Measurements from ENCODE around the gene HJURP. TPM values are rescaled to one million over a fixed set of nuclear protein-coding genes. Genes with fewer than 3 reads are reported as not detected.

The HJURP gene
- total RNA-seq, 4 donors from 2014 or later: 5.1 to 8.5 (median 5.8) TPM

- DNase-seq: no peak
- WGBS, 2 donors: 93 to 94% methylated on average over 7 of the region's 8 CpGs
Observed at GRCh38 chr2:233821709-233822100, 32.6 kb downstream of the HJURP start.

DNA sequence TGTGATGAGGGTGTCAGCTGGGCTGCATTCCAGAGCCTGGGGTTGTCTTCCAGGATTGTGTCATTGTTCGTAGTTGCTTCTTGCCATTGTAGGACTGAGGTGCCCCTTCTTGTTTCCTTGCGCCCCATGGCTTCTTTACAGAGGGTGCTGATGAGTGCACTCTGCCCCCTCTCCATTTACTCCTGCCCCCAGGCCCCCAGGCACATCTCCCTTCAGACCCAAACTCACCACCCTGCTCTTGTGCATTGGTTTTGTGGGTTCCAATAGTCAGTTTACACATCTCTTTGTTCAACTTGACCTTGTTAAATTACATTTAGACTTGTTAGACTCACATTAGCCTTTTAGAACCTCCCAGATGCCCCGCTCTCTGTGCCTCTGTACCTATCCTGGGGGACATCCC is 33.1 kb downstream of the HJURP start:
- no peaks in the 10 kb centered on the region for H3K4me1 ChIP-seq
- no peaks in the 10 kb centered on the region for H3K27me3 ChIP-seq
- no peaks in the 10 kb centered on the region for H3K36me3 ChIP-seq
- no peak overlapping the region for H3K27ac ChIP-seq
- H3K4me3 ChIP-seq: no peak overlapping the region
- TF ChIP-seq CTCF (IDR thresholded peaks at IDR 0.05): no peak
- TF ChIP-seq POLR2A (IDR thresholded peaks at IDR 0.05): no peak
- DNase-seq: no peak
- intact Hi-C loops (cut with DNase I): no loop called here
- no peaks in the 10 kb centered on the region for H3K9me3 ChIP-seq
- WGBS, 2 donors: 84 to 94% methylated on average over 2 to 3 of the region's 3 CpGs

More at GRCh38 chr2:233821709-233822100, 32.6 kb downstream of the HJURP start:
- no peak overlapping the region for H3K27ac ChIP-seq
- no peak for TF ChIP-seq CTCF (IDR thresholded peaks at IDR 0.05)
- no peak for TF ChIP-seq POLR2A (IDR thresholded peaks at IDR 0.05)
- no peaks in the 10 kb centered on the region for H3K4me1 ChIP-seq
- intact Hi-C loops (cut with DNase I): no loop called here
- no peaks in the 10 kb centered on the region for H3K27me3 ChIP-seq
- H3K4me3 ChIP-seq: no peak overlapping the region
- H3K36me3 ChIP-seq: no peaks in the 10 kb centered on the region
- H3K9me3 ChIP-seq: no peaks in the 10 kb centered on the region

- intact Hi-C loops (cut with DNase I): no loop called here
- no peaks in the 10 kb centered on the region for H3K36me3 ChIP-seq
- H3K9me3 ChIP-seq: no peaks in the 10 kb centered on the region
- H3K27me3 ChIP-seq: no peaks in the 10 kb centered on the region
- H3K27ac ChIP-seq: no peak overlapping the region
- 75 to 96% methylated on average over 6 of the region's 6 CpGs for WGBS, 2 donors
- TF ChIP-seq POLR2A (IDR thresholded peaks at IDR 0.05) (no peak), CTCF (IDR thresholded peaks at IDR 0.05) (no peak)
- no peak overlapping the region for H3K4me3 ChIP-seq
- H3K4me1 ChIP-seq: no peaks in the 10 kb centered on the region
- DNase-seq: no peak
Observed at GRCh38 chr2:233820774-233821105, 33.6 kb downstream of the HJURP start.

GRCh38 chr2:233819884-233820773 is 34.2 kb downstream of the HJURP start:
- H3K27me3 ChIP-seq: no peaks in the 10 kb centered on the region
- TF ChIP-seq CTCF (IDR thresholded peaks at IDR 0.05) (no peak), POLR2A (IDR thresholded peaks at IDR 0.05) (no peak)
- H3K36me3 ChIP-seq: no peaks in the 10 kb centered on the region
- WGBS, 2 donors: 77 to 79% methylated on average over 15 to 17 of the region's 18 CpGs
- intact Hi-C loops (cut with DNase I): no loop called here
- no peak overlapping the region for H3K4me3 ChIP-seq
- no peak for DNase-seq
- no peaks in the 10 kb centered on the region for H3K4me1 ChIP-seq
- H3K27ac ChIP-seq: no peak overlapping the region
- H3K9me3 ChIP-seq: no peaks in the 10 kb centered on the region

- WGBS, 2 donors: 72 to 74% methylated on average over 2 to 9 of the region's 17 CpGs
- intact Hi-C loops (cut with DNase I): no loop called here
- H3K9me3 ChIP-seq: no peaks in the 10 kb centered on the region
- TF ChIP-seq CTCF (IDR thresholded peaks at IDR 0.05): no peak
- no peak for TF ChIP-seq POLR2A (IDR thresholded peaks at IDR 0.05)
- no peak overlapping the region for H3K4me3 ChIP-seq
- H3K4me1 ChIP-seq: no peaks in the 10 kb centered on the region
- no peaks in the 10 kb centered on the region for H3K27me3 ChIP-seq
- DNase-seq: no peak
- H3K27ac ChIP-seq: no peak overlapping the region
- no peaks in the 10 kb centered on the region for H3K36me3 ChIP-seq
Observed at GRCh38 chr2:233818639-233819621, 35.4 kb downstream of the HJURP start.
